Hepatic stellate cell (primary cell): ENCODE results near the gene GAB2.

Source experiments
- DNase-seq: peaks from one replicate; pipeline ENCODE4 v3.0.0; 2011; ENCODE audit warnings: low spot score

Gene GAB2

DNA sequence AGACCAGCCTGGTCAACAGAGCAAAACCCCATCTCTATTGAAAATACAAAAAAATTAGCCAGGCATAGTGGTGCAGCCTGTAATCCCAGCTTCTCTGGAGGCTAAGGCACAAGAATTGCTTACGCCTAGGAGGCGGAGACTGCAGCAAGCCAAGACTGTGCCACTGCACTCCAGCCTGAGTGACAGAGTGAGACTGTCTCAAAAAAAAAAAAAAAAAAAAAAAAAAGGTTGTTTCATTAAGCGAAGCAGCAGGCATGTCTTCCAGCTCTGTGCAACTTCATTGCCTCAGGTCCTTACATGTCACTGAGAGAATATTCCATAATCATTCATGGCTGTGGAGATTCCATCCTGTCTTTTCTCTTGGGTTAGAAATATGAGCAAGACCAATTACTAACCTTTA lies 16.9 kb downstream of the GAB2 start:
- no peak for DNase-seq

DNA sequence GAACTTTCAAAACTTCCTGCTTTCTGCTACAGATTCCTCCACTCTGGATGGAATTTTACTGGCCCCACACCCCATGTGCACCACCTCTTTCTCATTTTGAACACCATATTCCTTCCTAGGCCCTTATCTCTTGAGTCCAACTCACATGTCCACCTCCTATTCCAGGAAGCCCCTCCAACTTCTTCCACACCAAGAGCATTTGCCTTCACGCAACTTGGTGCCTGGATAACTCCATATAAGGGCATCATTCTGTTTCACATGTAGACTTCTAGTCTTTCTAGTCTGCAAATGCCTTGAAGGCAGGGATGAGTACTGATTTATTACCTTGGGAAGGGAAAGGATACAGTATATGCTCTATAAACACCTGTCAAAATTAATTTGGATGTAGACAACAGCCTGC lies 17.5 kb downstream of the GAB2 start:
- DNase-seq: no peak

DNA sequence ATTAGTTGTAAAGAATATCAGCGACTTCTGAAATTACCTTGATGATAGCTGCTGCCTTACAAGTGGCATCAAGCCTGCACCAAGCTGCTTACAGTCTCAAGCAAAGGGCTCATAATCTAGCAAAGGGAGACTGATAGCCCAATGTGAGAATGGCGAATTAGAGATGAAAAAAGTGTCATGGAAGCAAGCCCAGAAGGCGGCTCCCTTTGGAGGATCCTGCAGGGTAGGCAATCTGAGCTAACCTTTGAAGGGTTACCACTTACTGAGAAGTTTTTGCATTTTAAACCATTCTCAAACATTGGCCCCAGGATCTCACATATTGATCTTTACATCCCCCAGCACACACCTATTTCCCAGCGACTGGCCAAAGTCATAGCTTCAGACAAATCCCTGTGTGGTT lies 18.5 kb downstream of the GAB2 start:
- no peak for DNase-seq

DNA sequence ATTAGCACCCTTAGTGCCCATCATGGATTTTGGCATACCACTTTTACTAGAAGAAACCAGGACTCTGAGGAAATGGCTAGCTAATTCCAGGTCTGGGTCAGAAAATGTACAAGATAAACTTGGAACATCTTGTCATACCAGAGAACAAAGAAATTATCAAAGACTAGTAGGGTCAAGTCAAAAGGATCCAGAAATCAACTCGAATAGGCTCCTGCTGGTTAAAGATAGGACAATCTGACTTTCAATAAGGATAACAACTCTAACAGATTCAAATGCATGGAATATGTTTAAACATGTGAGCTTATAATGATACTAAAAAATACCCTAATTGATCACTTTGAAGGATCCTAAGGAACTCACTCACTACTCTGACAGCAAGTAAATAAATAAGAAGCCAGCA lies 18.9 kb downstream of the GAB2 start:
- DNase-seq: no peak

DNA sequence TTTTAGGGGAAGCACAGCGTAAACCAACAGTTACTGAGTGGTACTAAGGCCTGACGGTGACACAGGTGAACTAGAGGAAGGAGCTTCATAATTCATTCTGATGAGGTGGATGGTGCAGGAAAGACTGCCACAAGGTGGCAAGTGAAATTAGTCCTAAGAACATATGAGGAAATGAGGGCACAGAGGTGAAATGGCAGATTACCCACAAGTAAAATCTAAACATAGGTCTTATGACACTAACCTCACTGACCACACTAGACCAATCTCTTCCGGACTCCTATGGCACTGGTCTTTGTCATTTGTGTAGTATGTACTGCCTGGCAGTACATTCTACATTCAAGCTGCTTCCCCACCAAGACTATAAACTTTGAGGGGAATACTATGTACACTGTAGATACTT lies 20.2 kb downstream of the GAB2 start:
- no peak for DNase-seq

DNA sequence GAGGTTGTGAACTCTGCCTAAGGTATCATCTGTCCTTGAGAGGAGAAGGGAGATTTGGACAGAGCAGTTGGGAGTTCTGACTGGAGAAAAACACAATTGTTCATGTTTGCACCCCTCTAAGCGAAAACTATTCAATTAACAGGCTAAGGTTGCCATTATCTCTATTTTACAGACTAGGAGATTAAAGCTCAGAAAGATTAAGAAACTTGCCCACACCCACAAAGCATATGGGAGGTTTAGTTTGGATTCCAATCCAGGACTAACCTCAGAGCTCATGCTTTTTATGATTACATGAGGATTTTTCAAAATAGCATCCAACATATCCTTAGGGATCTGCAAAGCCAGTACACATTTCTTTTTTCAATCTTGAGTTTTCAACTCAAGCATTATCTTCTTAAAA lies 22.0 kb downstream of the GAB2 start:
- DNase-seq: no peak

DNA sequence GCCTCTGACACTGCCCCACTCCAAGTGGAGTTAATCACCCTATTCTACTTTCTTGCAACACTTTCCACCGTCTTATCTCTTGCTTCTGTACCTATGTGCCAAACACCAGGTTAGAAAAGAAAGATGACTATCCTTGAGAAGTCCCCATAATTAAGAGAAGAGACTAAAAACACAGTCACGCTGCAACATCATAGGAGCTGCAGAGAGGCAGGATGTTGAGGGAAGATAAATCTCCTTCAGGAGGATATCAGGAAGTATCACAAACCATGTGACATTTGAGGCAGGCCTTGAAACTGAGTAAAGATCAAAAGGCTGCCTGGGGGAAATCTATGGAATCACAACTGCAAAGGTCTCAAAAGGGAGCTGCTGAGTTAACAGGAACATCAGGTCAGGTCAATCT lies 24.8 kb downstream of the GAB2 start:
- DNase-seq: no peak

DNA sequence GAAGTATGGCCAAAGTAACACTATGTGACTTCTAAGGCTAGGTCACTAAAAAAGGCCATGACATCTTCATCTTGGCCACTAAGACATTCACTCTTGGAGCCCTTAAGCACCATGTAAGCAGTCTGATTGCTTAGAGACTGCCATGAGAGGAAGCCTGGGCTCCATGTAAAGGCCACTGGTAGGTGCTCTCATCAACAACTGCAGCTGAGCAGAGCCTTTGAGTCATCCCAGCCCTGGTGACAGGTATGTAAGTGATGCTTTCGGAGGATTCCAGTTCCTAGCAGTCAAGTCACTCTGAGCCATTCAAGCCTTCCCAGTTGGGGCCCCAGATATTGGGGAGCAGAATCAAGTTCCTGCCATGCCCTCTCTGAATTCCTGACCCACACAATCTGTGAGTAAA lies 26.2 kb downstream of the GAB2 start:
- DNase-seq: no peak

DNA sequence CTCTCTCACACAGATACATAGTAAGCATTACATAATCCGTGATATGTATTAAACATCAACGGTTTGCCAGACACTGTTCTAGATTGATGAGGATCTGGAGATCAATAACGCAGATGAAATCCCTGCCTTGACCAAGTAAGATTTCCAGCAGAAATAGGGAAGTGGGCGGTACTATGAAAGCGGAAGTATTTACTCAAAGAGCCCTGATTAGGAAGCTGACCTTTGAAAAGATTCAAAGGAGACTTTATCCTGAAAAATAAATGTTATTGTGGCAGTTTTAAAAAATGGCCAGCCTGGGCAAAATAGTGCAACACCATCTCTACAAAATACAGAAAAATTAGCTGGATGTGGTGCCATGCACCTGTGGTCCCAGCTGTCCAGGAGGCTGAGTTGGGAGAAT lies 26.8 kb downstream of the GAB2 start:
- DNase-seq: no peak

DNA sequence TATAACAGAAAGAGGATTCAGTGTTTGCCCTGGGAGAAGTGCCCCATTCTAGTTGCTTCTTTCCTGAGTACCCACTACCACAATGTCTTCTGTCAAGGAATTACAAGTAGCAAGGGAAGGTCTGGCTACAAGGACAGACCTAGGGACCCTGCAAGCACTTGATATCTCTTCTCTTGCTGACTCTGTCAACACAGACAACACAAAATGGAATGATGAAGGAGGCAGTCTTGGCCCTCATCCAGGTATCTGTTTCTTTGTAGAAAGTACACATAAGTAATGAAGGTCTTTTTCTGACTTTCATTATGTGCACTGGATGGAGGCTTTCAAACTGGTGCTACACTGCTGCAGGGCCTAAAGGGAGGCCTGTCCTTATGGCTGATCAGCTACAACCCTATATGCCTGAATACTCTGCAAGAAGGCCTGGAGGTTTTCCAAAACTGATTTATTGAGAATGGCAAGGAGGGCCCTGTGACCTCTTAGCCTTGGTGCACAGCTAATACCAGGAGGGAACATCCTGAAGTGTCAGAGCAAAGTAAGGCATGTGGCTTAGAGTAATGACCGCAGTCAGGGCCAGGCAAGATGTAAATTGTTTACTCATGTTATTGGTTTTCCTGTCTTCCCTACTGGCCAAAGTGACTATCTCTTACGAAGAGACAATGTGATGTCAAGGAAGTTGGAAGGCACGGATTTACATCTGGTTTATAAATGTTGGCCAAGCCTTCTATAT lies 31.2 kb downstream of the GAB2 start:
- no peak for DNase-seq

DNA sequence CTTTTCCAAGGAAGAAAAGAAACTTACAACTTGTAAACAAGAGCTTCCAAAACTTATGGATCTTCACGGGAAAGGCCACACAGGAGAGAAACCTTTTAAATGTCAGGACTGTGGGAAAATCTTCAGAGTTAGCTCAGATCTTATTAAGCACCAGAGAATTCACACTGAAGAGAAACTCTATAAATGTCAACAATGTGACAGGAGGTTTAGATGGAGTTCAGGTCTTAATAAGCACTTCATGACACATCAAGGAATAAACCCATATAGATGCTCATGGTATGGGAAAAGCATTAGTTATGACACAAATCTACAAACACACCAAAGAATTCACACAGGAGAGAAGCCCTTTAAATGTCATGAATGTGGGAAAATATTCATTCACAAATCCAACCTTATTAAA lies 32.4 kb downstream of the GAB2 start:
- DNase-seq: no peak

DNA sequence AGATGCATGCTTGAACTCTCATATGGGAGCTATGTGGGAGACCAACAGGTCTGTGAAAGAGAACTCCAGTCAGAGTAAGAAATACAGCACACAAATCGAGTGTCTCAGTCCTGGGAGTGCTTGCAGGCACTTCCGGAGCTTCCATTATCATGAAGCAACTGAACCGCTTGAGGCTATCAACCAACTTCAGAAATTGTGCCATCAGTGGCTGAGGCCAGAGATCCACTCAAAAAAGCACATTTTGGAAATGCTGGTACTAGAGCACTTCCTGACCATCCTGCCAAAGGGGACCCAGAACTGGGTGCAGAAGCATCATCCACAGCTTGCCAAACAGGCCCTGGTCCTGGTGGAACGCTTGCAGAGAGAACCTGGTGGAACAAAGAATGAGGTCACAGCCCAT lies 33.4 kb downstream of the GAB2 start:
- no peak for DNase-seq

DNA sequence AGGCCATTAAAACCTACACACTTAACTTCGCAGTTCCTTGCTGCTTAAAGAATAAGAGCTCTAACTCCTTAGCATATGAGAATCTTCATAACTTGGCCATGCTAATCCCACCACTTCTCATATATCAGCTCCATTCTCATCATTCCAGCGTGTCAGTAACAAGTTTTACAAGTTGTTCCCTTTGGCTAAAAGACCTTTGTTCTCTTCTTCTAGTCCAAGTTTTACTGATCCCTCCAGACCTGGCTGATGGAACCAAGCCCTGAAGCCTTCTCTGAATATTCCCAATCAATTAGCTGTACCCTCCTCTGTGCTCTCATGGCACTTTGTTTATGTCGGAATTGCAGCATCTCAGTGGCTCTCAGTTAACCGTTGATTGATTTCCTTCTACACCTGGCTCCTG lies 35.8 kb downstream of the GAB2 start:
- DNase-seq: no peak

DNA sequence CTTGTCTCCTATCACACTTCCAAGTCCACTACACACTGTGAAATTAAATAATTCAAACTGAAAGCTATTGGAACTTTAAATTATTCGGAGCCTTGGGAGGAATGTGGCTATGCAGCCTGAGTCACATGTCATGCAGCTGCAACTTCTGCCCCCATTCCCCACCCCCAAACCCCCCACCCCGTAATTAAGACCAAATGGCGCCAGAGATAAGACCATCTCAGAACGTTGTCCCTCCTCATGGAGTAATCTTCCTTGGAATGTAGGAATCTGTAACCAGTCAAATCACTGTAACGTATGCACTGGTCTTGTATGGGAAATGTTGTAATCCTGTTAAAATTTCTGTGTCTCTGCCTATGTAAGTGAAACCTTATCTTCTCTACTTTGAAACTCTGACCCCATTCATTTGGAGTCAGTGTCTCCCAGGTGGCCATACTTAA lies 37.0 kb downstream of the GAB2 start:
- no peak for DNase-seq

DNA sequence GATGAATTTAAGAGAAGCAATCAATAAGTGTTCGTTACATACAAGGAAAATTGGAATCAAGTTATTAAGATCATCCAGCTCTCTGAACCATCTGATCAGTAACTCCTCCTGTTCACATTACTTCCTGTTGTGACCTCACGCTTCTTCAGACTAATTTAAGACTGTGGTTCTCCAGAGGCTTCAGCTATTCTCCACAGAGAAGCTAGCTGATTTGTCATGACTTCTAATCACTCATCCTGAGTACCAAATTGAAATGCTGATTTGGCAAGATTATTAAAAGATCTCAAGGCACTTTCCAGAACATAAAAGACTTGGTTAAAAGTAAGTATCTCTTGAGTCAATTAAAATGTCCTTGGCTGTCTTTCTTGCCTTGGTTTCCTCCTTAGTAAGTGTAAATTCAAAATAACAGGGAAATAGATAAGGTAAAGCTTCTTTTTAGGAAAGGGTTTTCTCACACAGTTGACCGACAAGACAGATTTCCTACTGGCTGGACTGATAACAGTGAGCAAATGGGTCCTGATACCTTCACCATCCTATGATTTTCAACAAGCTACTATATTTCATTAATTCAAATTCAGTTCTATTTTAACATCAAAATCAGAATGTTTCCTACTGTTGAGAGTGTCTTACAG lies 38.5 kb downstream of the GAB2 start:
- no peak for DNase-seq

DNA sequence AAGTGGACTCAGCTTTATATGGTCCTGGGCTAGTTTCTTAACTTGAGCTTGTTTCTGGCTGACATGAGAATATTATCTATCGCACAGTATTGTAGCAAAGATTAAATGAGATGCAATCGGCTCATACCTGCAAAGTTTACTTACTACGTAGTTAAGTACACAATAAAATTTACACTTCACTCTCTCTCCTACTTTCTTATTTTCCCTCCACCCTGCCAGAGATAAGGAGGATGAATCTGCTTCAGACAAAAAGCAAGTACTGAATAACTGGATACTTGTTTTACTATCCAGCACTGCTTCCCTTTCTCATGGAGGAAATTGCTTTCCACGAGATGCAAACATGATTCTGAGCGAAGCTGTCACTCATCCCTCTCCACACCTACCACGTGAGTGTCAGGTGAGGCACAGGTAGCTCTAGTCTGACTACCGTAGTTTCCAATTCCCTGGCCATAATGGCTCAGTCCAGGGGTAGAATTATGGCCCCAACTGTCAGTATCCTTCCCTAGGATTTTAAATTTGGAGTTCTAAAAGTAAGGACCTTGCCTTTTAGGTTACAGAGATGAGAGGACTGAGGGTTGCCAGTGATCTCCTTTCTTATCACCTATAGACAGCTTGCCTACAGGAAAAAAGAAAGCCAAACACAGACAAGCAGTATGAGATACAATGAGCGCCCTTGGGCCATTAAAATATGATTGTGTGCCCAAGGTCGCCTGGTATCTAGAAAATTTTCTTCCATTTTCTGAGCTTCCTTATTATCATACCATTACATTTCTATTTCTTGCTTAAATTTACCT lies 39.8 kb downstream of the GAB2 start:
- DNase-seq: no peak

DNA sequence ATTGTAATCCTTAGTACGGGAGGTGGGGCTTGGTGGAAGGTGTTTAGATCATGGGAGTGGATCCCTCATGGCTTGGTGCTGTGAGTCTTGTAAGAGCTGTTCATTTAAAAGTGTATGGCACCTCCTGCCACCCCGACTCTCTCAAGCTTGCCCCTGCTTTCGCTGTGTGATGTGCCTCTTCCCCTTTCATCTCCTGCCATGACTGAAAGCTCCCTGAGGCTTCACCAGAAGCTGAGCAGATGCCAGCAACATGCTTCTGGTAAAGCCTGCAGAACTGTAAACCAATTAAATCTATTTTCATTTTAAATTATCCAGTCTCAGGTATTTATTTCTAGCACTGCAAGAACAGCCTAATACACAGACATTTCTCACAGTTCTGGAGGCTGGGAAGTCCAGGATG lies 40.8 kb downstream of the GAB2 start:
- DNase-seq: no peak

DNA sequence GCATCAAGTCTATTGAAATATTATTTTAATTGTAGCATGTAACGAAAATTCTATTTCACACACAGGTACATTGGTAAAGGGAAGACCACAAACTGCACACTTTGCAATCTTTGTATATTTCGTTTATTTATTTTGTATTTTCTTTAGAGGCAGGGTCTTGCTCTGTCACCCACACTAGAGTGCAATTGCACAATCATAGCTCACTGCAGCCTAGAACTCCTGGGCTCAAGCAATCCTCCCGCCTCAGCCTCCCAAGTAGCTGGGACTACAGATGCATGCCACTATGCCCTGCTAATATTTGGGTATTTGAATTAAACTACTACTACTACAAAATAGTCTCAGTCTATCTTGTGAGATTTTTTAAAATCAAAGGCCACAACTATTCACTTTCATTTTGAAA lies 42.7 kb downstream of the GAB2 start:
- no peak for DNase-seq

DNA sequence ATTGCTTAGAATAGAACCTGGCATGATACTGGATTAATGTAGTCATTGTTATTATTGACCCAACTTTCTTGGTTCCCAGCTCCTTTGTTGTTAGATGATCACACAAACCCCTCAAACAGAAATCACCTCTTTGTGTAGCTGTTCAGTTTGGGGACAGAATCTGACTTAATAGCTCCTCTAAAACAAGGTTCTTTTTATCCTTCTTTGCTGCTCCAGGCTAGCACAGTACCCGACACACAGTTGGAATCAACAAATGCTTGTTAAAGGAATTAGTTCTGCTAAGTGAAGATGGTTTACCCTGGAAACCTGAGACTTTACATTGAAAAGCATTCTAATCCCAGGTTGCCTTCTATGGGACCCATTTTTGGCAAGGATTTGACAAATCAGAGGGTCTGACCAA lies 43.9 kb downstream of the GAB2 start:
- DNase-seq: no peak

DNA sequence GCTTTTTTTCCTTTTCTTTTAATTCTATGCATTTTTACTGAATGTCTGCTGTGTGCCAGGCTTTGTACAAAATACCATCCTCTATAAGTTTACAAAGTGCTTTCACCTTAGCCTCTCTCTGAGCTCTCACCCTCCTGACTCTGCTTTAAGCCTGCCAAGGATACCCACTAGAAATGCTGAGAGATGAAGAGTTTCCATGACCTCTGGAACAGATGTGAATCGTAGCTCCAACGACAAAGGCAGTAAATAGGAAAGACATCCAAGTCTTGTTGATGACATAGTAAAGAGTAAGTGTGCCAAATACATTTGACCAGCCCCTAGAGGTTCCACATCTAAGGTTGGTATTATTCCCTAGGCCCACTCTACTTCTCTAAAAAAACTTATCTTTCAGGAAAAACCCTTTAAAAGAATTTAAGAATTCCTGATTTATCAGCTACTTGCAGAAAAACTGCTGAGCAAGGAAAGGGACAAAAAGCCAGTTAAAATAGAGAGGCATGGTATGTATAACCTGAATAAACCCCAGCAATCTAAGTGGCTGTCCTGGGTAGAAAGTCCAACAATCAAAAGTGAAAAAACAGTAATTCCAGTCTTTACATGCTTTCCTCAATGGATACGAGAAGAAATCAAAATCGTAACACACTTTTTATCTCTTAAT lies 45.4 kb downstream of the GAB2 start:
- DNase-seq: no peak

DNA sequence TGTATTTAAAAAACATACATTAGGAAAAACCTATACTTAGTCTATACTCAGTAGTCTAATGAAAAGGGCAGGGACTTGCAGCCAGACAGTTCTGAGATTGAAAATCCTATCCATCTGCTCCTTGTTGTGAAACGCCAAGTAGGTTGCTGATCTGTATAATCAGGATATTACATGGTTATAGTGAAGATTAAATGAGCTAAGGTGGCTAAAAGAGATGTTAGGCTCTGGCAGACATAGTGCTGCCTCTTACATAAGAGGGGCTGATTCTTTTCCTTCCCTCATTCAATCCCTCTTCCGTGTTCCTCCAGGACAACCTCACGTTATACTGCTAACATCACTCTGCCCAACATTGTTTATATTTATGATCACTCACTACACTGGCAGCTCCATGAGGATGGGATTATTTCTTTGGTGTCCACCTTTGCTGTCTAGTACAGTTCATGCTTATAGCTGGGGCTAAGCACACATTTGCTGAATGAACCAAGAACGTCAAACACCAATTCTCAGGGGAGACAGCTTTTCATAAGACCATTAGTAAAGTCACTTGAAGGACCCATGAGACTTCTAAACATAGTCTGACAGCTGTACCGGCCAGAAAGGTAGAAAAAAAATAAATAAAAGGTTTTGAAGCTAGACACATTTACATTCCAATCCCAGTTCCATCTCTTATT lies 46.3 kb downstream of the GAB2 start:
- no peak for DNase-seq
